ENCODE measurements around the gene RDH13. TPM values are rescaled to one million over a fixed set of nuclear protein-coding genes. Genes with fewer than 3 reads are reported as not detected.

The RDH13 gene
- total RNA-seq, 1 experiment from 2014 or later: 39.5 TPM

DNA sequence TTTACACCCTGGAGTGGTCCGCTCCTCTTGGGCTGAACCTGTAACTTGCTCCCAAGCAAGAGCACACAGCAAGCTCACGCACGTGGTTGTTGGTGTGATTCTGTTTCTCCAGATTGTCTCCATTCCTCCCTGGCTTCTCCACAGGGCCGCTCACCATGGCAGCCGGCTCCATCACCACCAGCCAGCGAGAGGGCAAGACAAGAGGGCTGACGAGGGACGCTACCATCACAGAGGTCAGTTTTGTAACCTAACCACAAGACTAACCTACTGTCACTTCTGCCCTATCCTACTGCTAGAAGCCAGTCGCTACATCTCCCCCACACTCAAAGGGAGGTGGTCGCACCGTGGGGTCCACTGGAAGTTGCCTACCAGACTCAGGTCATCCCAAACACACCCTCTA, 20.3 kb downstream of the RDH13 start:
- peaks cover 40% of the 10 kb centered on the region for H3K36me3 Mint-ChIP-seq
- no peak for DNase-seq (ENCODE audit: low spot score)
- POLR2A ChIA-PET: interaction anchor here (0.5 kb wide), 1 partner anchor 193 kb away, joined by 5 read pairs; no protein-coding TSS in a partner anchor
- H3K4me1 Mint-ChIP-seq: peaks cover 3% of the 10 kb centered on the region; the same call in 1 of the 2 replicates
- CTCF ChIA-PET: no interaction called here
- no peak for TF ChIP-seq MYBL2 (CRISPR knock-in tag; IDR thresholded peaks at IDR 0.05)
- TF ChIP-seq TP53 (CRISPR knock-in tag; IDR thresholded peaks at IDR 0.05): no peak
- no peak for TF ChIP-seq NFATC4 (CRISPR knock-in tag; IDR thresholded peaks at IDR 0.05)
- H3K27me3 Mint-ChIP-seq (ENCODE audit: low read depth): no peaks in the 10 kb centered on the region
- no peaks in the 10 kb centered on the region for H3K9me3 Mint-ChIP-seq
- H3K4me3 Mint-ChIP-seq: no peak overlapping the region
- H3K27ac Mint-ChIP-seq: no peak overlapping the region
- ATAC-seq: no peak

DNA sequence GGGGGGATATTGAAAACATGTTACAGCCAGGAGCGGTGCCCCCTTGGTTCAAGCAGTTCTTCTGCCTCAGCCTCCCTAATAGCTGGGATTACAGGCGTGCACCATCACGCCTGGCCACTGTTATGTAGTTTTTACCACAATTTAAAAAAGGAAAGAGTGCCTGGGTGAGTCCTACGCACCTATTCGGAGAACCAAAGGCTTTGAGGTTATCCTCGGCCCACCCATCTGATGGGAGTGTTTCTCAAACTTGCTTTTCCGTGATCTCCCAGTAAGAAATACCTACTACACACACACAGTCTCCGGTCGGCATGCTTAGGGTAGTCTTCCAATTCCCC, 20.6 kb downstream of the RDH13 start:
- Mint-ChIP-seq H3K36me3 (peaks cover 36% of the 10 kb centered on the region), H3K4me3 (no peak overlapping the region), H3K27ac (no peak overlapping the region), H3K4me1 (peaks cover 3% of the 10 kb centered on the region; the same call in 1 of the 2 replicates), H3K27me3 (ENCODE audit: low read depth) (no peaks in the 10 kb centered on the region), H3K9me3 (no peaks in the 10 kb centered on the region)
- ChIA-PET CTCF (no interaction called here), POLR2A (no interaction called here)
- no peak for TF ChIP-seq FOXJ3 (CRISPR knock-in tag; IDR thresholded peaks at IDR 0.05; ENCODE audit: borderline replicate concordance)
- no peak for TF ChIP-seq PRRX2 (CRISPR knock-in tag; IDR thresholded peaks at IDR 0.05)
- TF ChIP-seq IRF2 (CRISPR knock-in tag; IDR thresholded peaks at IDR 0.05; ENCODE audit: borderline replicate concordance, low read depth): no peak
- TF ChIP-seq, protein P1, sequence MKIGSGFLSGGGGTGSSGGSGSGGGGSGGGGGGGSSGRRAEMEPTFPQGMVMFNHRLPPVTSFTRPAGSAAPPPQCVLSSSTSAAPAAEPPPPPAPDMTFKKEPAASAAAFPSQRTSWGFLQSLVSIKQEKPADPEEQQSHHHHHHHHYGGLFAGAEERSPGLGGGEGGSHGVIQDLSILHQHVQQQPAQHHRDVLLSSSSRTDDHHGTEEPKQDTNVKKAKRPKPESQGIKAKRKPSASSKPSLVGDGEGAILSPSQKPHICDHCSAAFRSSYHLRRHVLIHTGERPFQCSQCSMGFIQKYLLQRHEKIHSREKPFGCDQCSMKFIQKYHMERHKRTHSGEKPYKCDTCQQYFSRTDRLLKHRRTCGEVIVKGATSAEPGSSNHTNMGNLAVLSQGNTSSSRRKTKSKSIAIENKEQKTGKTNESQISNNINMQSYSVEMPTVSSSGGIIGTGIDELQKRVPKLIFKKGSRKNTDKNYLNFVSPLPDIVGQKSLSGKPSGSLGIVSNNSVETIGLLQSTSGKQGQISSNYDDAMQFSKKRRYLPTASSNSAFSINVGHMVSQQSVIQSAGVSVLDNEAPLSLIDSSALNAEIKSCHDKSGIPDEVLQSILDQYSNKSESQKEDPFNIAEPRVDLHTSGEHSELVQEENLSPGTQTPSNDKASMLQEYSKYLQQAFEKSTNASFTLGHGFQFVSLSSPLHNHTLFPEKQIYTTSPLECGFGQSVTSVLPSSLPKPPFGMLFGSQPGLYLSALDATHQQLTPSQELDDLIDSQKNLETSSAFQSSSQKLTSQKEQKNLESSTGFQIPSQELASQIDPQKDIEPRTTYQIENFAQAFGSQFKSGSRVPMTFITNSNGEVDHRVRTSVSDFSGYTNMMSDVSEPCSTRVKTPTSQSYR (CRISPR knock-in tag; IDR thresholded peaks at IDR 0.05): no peak
- TF ChIP-seq, protein P2, sequence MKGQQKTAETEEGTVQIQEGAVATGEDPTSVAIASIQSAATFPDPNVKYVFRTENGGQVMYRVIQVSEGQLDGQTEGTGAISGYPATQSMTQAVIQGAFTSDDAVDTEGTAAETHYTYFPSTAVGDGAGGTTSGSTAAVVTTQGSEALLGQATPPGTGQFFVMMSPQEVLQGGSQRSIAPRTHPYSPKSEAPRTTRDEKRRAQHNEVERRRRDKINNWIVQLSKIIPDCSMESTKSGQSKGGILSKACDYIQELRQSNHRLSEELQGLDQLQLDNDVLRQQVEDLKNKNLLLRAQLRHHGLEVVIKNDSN (CRISPR knock-in tag; IDR thresholded peaks at IDR 0.05): no peak
- no peak for TF ChIP-seq GABPB1 (CRISPR knock-in tag; IDR thresholded peaks at IDR 0.05)
- TF ChIP-seq RORB (CRISPR knock-in tag; IDR thresholded peaks at IDR 0.05): no peak
- TF ChIP-seq FOXP1 (CRISPR knock-in tag; IDR thresholded peaks at IDR 0.05; ENCODE audit: borderline replicate concordance): no peak
- TF ChIP-seq TEAD1 (CRISPR knock-in tag; IDR thresholded peaks at IDR 0.05): no peak
- TF ChIP-seq ZBTB43 (CRISPR knock-in tag; IDR thresholded peaks at IDR 0.05): no peak
- ATAC-seq (no peak), DNase-seq (ENCODE audit: low spot score) (no peak)

DNA sequence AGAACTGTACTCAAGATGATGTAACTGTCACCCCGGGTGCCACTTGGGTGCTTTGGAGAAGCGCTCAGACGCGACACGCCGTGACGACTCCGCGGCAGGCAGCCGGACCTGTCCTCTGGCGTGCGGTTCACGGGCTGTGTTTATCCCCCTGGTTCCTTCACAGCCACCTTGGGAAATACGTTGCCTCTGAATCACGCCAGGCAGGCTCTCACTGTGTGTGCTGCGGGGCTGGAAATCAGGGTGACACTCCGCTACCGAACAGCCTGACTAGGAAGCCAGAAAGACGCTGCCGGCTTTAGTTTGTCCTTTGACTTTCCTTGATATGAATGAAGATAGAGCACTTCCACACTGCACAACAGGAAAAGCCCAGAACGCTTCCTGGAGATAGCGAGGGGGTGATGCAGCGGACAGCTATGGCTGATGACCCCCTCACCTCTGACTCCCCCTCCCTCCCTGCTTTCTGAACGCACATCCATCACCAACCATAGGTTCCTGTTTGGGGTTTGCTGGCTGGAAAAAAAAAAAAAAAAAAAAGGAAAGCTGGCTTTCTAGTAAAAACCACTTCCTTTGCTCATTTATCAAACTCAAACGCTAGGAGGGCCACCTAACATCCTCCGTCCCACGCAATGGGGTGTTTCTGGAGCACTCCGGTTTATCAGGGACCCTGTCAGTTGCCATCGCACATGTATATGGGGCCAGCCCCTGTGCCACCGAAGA, 21.2 kb downstream of the RDH13 start:
- ATAC-seq (no peak), DNase-seq (ENCODE audit: low spot score) (no peak)
- TF ChIP-seq, protein P3, sequence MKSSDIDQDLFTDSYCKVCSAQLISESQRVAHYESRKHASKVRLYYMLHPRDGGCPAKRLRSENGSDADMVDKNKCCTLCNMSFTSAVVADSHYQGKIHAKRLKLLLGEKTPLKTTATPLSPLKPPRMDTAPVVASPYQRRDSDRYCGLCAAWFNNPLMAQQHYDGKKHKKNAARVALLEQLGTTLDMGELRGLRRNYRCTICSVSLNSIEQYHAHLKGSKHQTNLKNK (CRISPR knock-in tag; IDR thresholded peaks at IDR 0.05): no peak
- TF ChIP-seq ELF4 (CRISPR knock-in tag; IDR thresholded peaks at IDR 0.05; ENCODE audit: low read depth) (no peak), MYBL2 (CRISPR knock-in tag; IDR thresholded peaks at IDR 0.05) (no peak)
- H3K9me3 Mint-ChIP-seq: no peaks in the 10 kb centered on the region
- H3K4me3 Mint-ChIP-seq: no peak overlapping the region
- H3K27me3 Mint-ChIP-seq (ENCODE audit: low read depth): no peaks in the 10 kb centered on the region
- POLR2A ChIA-PET: no interaction called here
- no peak overlapping the region; the same call in 1 of the 2 replicates for H3K27ac Mint-ChIP-seq
- CTCF ChIA-PET: no interaction called here
- peaks cover 3% of the 10 kb centered on the region; the same call in 1 of the 2 replicates for H3K4me1 Mint-ChIP-seq
- peaks cover 33% of the 10 kb centered on the region for H3K36me3 Mint-ChIP-seq
